ENCODE data around the gene HDAC7. TPM values are rescaled to one million over a fixed set of nuclear protein-coding genes. Genes with fewer than 3 reads are reported as not detected.

The HDAC7 gene
- total RNA-seq, 1 experiment from 2014 or later, result 44.2 TPM

DNA sequence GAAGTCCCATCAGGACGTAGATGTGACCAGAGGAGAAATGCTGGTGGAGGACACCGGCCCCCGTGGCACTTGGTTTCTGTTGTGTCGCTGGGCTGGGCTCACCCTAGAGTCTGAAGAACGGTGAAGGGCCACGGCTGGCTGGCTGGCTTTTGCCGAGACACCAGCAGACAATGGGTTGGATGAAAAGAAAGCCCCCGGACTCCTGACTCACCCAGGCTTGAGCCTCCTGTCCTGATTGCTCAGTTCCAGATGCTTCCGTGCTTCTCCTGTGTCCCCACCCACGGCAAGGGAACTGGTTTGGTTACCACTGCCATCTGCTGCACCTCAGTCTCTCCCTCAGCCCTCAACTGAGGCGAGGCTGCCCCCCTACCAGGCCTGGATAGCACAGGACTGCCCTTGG, 84.1 kb downstream of the HDAC7 start:
- Histone ChIP-seq H2AFZ (ENCODE audit: low read length) (no peak overlapping the region), H3F3A (ENCODE audit: low read length, unreplicated experiment) (no peaks in the 10 kb centered on the region), H3K4me3 (ENCODE audit: low read length) (no peak overlapping the region), H3K4me1 (ENCODE audit: insufficient read depth, low read length) (peaks cover 8% of the 10 kb centered on the region), H3K9me3 (ENCODE audit: low read length) (no peaks in the 10 kb centered on the region), H3K9ac (ENCODE audit: low read length) (no peak overlapping the region), H3K4me2 (ENCODE audit: low read length) (no peak overlapping the region), H4K20me1 (ENCODE audit: low read length) (no peaks in the 10 kb centered on the region), H3K27ac (ENCODE audit: low read length) (no peak overlapping the region), H3K79me2 (ENCODE audit: low read length) (no peaks in the 10 kb centered on the region), H3K27me3 (ENCODE audit: low read length) (no peaks in the 10 kb centered on the region), H3K9me2 (replicated peaks; ENCODE audit: low read length) (no peaks in the 10 kb centered on the region), H3K36me3 (ENCODE audit: low read depth, low read length) (no peaks in the 10 kb centered on the region)
- intact Hi-C loops (cut with micrococcal nuclease), result no loop called here
- no TSS peak for BruUV-seq (replicated peaks)
- TF ChIP-seq EZH2 (IDR thresholded peaks at IDR 0.05; ENCODE audit: low read length, unreplicated experiment) (no peak), EZH2phosphoT487 (IDR thresholded peaks at IDR 0.05; ENCODE audit: borderline replicate concordance, low read length) (no peak)
- TF ChIP-seq, protein P1, sequence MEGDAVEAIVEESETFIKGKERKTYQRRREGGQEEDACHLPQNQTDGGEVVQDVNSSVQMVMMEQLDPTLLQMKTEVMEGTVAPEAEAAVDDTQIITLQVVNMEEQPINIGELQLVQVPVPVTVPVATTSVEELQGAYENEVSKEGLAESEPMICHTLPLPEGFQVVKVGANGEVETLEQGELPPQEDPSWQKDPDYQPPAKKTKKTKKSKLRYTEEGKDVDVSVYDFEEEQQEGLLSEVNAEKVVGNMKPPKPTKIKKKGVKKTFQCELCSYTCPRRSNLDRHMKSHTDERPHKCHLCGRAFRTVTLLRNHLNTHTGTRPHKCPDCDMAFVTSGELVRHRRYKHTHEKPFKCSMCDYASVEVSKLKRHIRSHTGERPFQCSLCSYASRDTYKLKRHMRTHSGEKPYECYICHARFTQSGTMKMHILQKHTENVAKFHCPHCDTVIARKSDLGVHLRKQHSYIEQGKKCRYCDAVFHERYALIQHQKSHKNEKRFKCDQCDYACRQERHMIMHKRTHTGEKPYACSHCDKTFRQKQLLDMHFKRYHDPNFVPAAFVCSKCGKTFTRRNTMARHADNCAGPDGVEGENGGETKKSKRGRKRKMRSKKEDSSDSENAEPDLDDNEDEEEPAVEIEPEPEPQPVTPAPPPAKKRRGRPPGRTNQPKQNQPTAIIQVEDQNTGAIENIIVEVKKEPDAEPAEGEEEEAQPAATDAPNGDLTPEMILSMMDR (conservative IDR thresholded peaks at IDR 0.05; ENCODE audit: low read depth, low read length), result no peak
- POLR2A ChIA-PET (ENCODE audit: unreplicated experiment), result no interaction called here
- no peak for DNase-seq
- ATAC-seq, result no peak
- CTCF ChIA-PET, result no interaction called here

DNA sequence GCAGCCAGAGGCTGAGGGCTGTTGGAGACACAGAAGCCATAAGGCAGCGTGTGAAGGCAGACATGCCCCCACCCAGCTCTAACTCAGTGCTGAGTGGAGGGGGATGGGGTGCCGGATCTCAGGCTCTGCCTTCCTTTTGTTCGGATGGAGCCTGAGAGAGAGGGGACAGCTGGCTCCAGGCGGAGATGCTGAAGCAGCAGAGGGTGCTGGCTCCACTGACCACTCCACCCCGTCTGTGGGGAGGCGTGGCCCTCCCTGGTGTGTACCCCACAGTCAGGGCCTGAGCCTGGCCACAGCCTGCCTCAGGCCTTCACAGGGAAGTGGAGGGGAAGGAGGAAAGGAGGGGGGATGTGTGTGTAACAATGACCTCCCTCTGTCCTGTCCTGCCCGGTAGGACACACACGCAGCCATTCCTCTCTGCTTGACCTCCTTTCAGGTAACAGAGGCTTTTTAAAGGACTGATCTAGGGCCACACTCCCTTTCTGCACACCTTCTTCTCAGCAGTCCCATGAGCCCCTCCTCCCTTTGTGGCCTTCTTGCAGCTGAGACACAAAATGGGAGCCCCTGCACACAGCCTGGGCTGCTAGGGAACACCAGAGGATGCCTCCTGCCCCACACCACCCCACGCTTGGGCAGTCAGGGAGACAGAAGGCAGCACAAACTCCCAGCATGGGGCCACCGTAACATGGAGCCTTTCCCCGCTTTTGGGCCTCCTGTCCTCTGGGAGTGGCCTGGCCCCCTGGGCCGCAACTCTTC, 84.8 kb downstream of the HDAC7 start:
- CTCF ChIA-PET, result no interaction called here
- Histone ChIP-seq H3K36me3 (ENCODE audit: low read depth, low read length) (no peaks in the 10 kb centered on the region), H3K9me2 (replicated peaks; ENCODE audit: low read length) (no peaks in the 10 kb centered on the region), H3K9ac (ENCODE audit: low read length) (no peak overlapping the region), H3K27ac (ENCODE audit: low read length) (no peak overlapping the region), H3K27me3 (ENCODE audit: low read length) (no peaks in the 10 kb centered on the region), H3K4me1 (ENCODE audit: insufficient read depth, low read length) (peaks cover 15% of the 10 kb centered on the region), H3K79me2 (ENCODE audit: low read length) (no peaks in the 10 kb centered on the region), H3K4me2 (ENCODE audit: low read length) (no peak overlapping the region), H3F3A (ENCODE audit: low read length, unreplicated experiment) (no peaks in the 10 kb centered on the region), H3K4me3 (ENCODE audit: low read length) (no peak overlapping the region), H4K20me1 (ENCODE audit: low read length) (no peaks in the 10 kb centered on the region), H2AFZ (ENCODE audit: low read length) (no peak overlapping the region), H3K9me3 (ENCODE audit: low read length) (no peaks in the 10 kb centered on the region)
- intact Hi-C loops (cut with micrococcal nuclease), result no loop called here
- ATAC-seq, result no peak
- no TSS peak for BruUV-seq (replicated peaks)
- TF ChIP-seq EZH2 (IDR thresholded peaks at IDR 0.05; ENCODE audit: low read length, unreplicated experiment) (no peak), EZH2phosphoT487 (IDR thresholded peaks at IDR 0.05; ENCODE audit: borderline replicate concordance, low read length) (no peak)
- TF ChIP-seq, protein P1 (conservative IDR thresholded peaks at IDR 0.05; ENCODE audit: low read depth, low read length), result no peak
- DNase-seq, result no peak
- POLR2A ChIA-PET (ENCODE audit: unreplicated experiment), result no interaction called here

DNA sequence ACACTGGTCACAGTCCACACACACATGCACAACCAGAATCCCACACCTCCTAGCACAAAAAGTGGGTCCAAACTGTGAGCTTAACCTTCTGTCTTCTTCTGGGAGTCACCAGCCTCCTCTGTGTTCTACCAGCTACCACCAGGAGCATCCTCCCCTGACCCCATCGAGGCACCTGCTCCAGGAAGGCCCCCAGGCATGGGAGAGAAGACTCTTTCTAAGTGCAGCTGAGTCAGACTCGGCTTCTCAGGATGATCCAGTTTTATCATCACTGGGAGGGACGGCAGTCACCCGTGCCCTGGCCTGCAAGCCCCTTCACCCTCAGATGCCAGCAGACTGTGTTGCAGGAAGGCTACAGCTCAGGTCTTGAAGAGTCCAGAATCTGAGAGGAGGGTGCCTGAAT, 86.6 kb downstream of the HDAC7 start:
- Histone ChIP-seq H3K4me1 (ENCODE audit: insufficient read depth, low read length) (peaks cover 22% of the 10 kb centered on the region), H2AFZ (ENCODE audit: low read length) (no peak overlapping the region), H3K27me3 (ENCODE audit: low read length) (no peaks in the 10 kb centered on the region), H3K9ac (ENCODE audit: low read length) (no peak overlapping the region), H3K4me2 (ENCODE audit: low read length) (no peak overlapping the region), H3K79me2 (ENCODE audit: low read length) (no peaks in the 10 kb centered on the region), H4K20me1 (ENCODE audit: low read length) (no peaks in the 10 kb centered on the region), H3K9me3 (ENCODE audit: low read length) (no peaks in the 10 kb centered on the region), H3K9me2 (replicated peaks; ENCODE audit: low read length) (no peaks in the 10 kb centered on the region), H3K36me3 (ENCODE audit: low read depth, low read length) (no peaks in the 10 kb centered on the region), H3K4me3 (ENCODE audit: low read length) (no peak overlapping the region), H3F3A (ENCODE audit: low read length, unreplicated experiment) (no peaks in the 10 kb centered on the region), H3K27ac (ENCODE audit: low read length) (no peak overlapping the region)
- CTCF ChIA-PET, result no interaction called here
- BruUV-seq (replicated peaks), result no TSS peak
- POLR2A ChIA-PET (ENCODE audit: unreplicated experiment), result interaction anchor here (1.2 kb wide), 1 partner anchor 47 kb away, joined by 3 read pairs; no protein-coding TSS in a partner anchor
- intact Hi-C loops (cut with micrococcal nuclease), result no loop called here
- ATAC-seq, result no peak
- DNase-seq, result no peak
- TF ChIP-seq, protein P1 (conservative IDR thresholded peaks at IDR 0.05; ENCODE audit: low read depth, low read length), result no peak
- TF ChIP-seq EZH2 (IDR thresholded peaks at IDR 0.05; ENCODE audit: low read length, unreplicated experiment) (no peak), EZH2phosphoT487 (IDR thresholded peaks at IDR 0.05; ENCODE audit: borderline replicate concordance, low read length) (no peak)

Data from PC-3 (cell line).